IMR-90 (cell line): Measurements from ENCODE around the gene CCDC117. TPM values are rescaled to one million over a fixed set of nuclear protein-coding genes. Genes with fewer than 3 reads are reported as not detected.

Source experiments
- ATAC-seq: fragments of 200-7000 bp; cut with Tn5 transposase; 2 replicates; pipeline ENCODE4 v1.9.1; 2020; ENCODE audit warnings: low read depth, mild to moderate bottlenecking, moderate library complexity
- BruUV-seq: library from RNA; stranded (reverse); fragments of 400-500 nt; replicated peaks from 2 replicates; lab custom pipeline; 2021; lab: Mats Ljungman, UMichigan
- CTCF ChIA-PET: fragments of 300-600 bp; formaldehyde crosslinking; extraction: SDS; loops from one replicate; lab custom pipeline; 2021; ENCODE audit warnings: antibody characterized with exemption; lab: Yijun Ruan, JAX
- POLR2A ChIA-PET: fragments of 300-600 bp; sonication (Branson Sonifier 250); formaldehyde crosslinking; loops from one replicate; lab custom pipeline; 2022; ENCODE audit warnings: antibody characterized with exemption; ENCODE audit not compliant: unreplicated experiment; lab: Charles Lee
- DNase-seq: peaks from one replicate; pipeline ENCODE4 v3.0.0; 2013
- H2AFZ ChIP-seq: replicated peaks from 2 replicates; pipeline ENCODE3; 2013; ENCODE audit warnings: low read length, mild to moderate bottlenecking; ENCODE audit not compliant: poor library complexity
- H2AK5ac ChIP-seq: 2 replicates; pipeline ENCODE4 v1.6.1; 2013; ENCODE audit warnings: low read depth, low read length, inconsistent platforms
- H2AK9ac ChIP-seq: replicated peaks from 2 replicates; pipeline ENCODE3; 2013; ENCODE audit warnings: mild to moderate bottlenecking, low read depth, low read length, moderate library complexity; ENCODE audit not compliant: poor library complexity
- H2BK120ac ChIP-seq: 2 replicates; pipeline ENCODE4 v1.6.1; 2013; ENCODE audit warnings: low read depth, low read length, inconsistent platforms
- H2BK15ac ChIP-seq: 3 replicates; pipeline ENCODE4 v1.6.1; 2013; ENCODE audit warnings: low read depth, low read length, inconsistent platforms
- H2BK20ac ChIP-seq: 2 replicates; pipeline ENCODE4 v1.6.1; 2013; ENCODE audit warnings: low read depth, mild to moderate bottlenecking, inconsistent platforms, low read length, moderate library complexity
- H2BK5ac ChIP-seq: 2 replicates; pipeline ENCODE4 v1.6.1; 2013; ENCODE audit warnings: mild to moderate bottlenecking, low read depth, low read length, inconsistent platforms; ENCODE audit not compliant: poor library complexity, severe bottlenecking
- H3K14ac ChIP-seq: replicated peaks from 2 replicates; pipeline ENCODE4 v1.6.1; 2013; ENCODE audit warnings: low read depth, low read length, inconsistent platforms
- H3K18ac ChIP-seq: 2 replicates; pipeline ENCODE4 v1.6.1; 2013; ENCODE audit warnings: low read depth, low read length, control low read depth
- H3K23ac ChIP-seq: 2 replicates; pipeline ENCODE4 v1.6.1; 2013; ENCODE audit warnings: low read depth, low read length, inconsistent platforms
- H3K27ac ChIP-seq: 2 replicates; pipeline ENCODE4 v1.5.1; 2013; ENCODE audit warnings: mild to moderate bottlenecking, control low read depth, low read length; ENCODE audit not compliant: insufficient read depth
- H3K27me3 ChIP-seq: 2 replicates; pipeline ENCODE4 v1.6.1; 2013; ENCODE audit warnings: low read length; ENCODE audit not compliant: control insufficient read depth, insufficient read depth
- H3K36me3 ChIP-seq: 2 replicates; pipeline ENCODE4 v1.6.1; 2013; ENCODE audit warnings: low read length, mixed read lengths; ENCODE audit not compliant: control insufficient read depth, insufficient read depth
- H3K4ac ChIP-seq: 2 replicates; pipeline ENCODE4 v1.6.1; 2013; ENCODE audit warnings: low read depth, low read length, inconsistent platforms
- H3K4me1 ChIP-seq: 2 replicates; pipeline ENCODE4 v1.6.1; 2013; ENCODE audit warnings: low read length, mixed read lengths; ENCODE audit not compliant: control insufficient read depth, insufficient read depth
- H3K4me2 ChIP-seq: 2 replicates; pipeline ENCODE4 v1.6.1; 2013; ENCODE audit warnings: low read depth, mild to moderate bottlenecking, control low read depth, low read length, moderate library complexity
- H3K4me3 ChIP-seq: 2 replicates; pipeline ENCODE4 v1.5.1; 2013; ENCODE audit warnings: low read depth, mild to moderate bottlenecking, control low read depth, low read length, moderate library complexity; ENCODE audit not compliant: insufficient read depth
- H3K56ac ChIP-seq: 2 replicates; pipeline ENCODE4 v1.6.1; 2013; ENCODE audit warnings: low read length, inconsistent platforms; ENCODE audit not compliant: insufficient read depth; ENCODE audit errors: extremely low read depth
- H3K79me1 ChIP-seq, 2 experiments: 2 replicates each; pipeline ENCODE4 v1.6.1; 2013; ENCODE audit warnings: low read length in 2 of 2, inconsistent platforms in 1 of 2, low read depth in 1 of 2
- H3K9ac ChIP-seq: 2 replicates; pipeline ENCODE4 v1.6.1; 2013; ENCODE audit warnings: low read depth, low read length, control low read depth
- H3K9me1 ChIP-seq: 2 replicates; pipeline ENCODE4 v1.6.1; 2013; ENCODE audit warnings: low read length, inconsistent platforms; ENCODE audit not compliant: insufficient read depth
- H3K9me3 ChIP-seq: 2 replicates; pipeline ENCODE4 v1.6.1; 2013; ENCODE audit warnings: low read length; ENCODE audit not compliant: control insufficient read depth, insufficient read depth
- H4K20me1 ChIP-seq: 2 replicates; pipeline ENCODE4 v1.6.1; 2013; ENCODE audit warnings: low read length, inconsistent platforms; ENCODE audit not compliant: insufficient read depth
- H4K5ac ChIP-seq: 2 replicates; pipeline ENCODE4 v1.6.1; 2013; ENCODE audit warnings: mild to moderate bottlenecking, low read depth, low read length, control low read depth
- H4K8ac ChIP-seq, 2 experiments: 2 replicates each; pipeline ENCODE4 v1.6.1; 2013; ENCODE audit warnings: low read depth in 2 of 2, low read length in 2 of 2, control low read depth in 1 of 2, inconsistent platforms in 1 of 2
- H4K91ac ChIP-seq: 2 replicates; pipeline ENCODE4 v1.6.1; 2013; ENCODE audit warnings: low read depth, low read length, inconsistent platforms; ENCODE audit not compliant: insufficient read depth
- BHLHE40 ChIP-seq: fragments of 150-350 bp; IDR thresholded peaks from 2 replicates; pipeline ENCODE4 v1.6.1; 2016; ENCODE audit warnings: mild to moderate bottlenecking, low read depth, low read length
- CEBPB ChIP-seq: IDR thresholded peaks from 2 replicates; pipeline ENCODE4 v1.6.1; 2012; ENCODE audit warnings: low read depth, low read length, improper control_type of control experiment
- CHD1 ChIP-seq: IDR thresholded peaks from 2 replicates; pipeline ENCODE4 v1.6.1; 2012; ENCODE audit warnings: low read depth, low read length, improper control_type of control experiment
- CTCF ChIP-seq: conservative IDR thresholded peaks from 2 replicates; pipeline ENCODE4 v1.5.1; 2012; ENCODE audit warnings: mild to moderate bottlenecking, low read depth, low read length, improper control_type of control experiment
- ELK1 ChIP-seq: fragments of 150-350 bp; IDR thresholded peaks from 2 replicates; pipeline ENCODE4 v1.6.1; 2016; ENCODE audit warnings: low read depth, mild to moderate bottlenecking, low read length, moderate library complexity, borderline replicate concordance
- FOS ChIP-seq: fragments of 150-350 bp; IDR thresholded peaks from 2 replicates; pipeline ENCODE4 v1.6.1; 2016; ENCODE audit warnings: low read depth, low read length
- MAZ ChIP-seq: IDR thresholded peaks from 2 replicates; pipeline ENCODE4 v1.6.1; 2012; ENCODE audit warnings: low read depth, mild to moderate bottlenecking, low read length, improper control_type of control experiment, moderate library complexity, borderline replicate concordance
- MXI1 ChIP-seq: IDR thresholded peaks from 2 replicates; pipeline ENCODE4 v1.6.1; 2012; ENCODE audit warnings: low read depth, mild to moderate bottlenecking, low read length, moderate library complexity, borderline replicate concordance
- NFE2L2 ChIP-seq: fragments of 150-350 bp; IDR thresholded peaks from 2 replicates; pipeline ENCODE4 v1.6.1; 2016; ENCODE audit warnings: low read depth, mild to moderate bottlenecking, low read length
- POLR2A ChIP-seq: IDR thresholded peaks from 2 replicates; pipeline ENCODE4 v1.6.1; 2012; ENCODE audit warnings: mild to moderate bottlenecking, low read depth, low read length
- RAD21 ChIP-seq: IDR thresholded peaks from 2 replicates; pipeline ENCODE4 v1.6.1; 2012; ENCODE audit warnings: low read length, improper control_type of control experiment
- RCOR1 ChIP-seq: IDR thresholded peaks from 2 replicates; pipeline ENCODE4 v1.6.1; 2012; ENCODE audit warnings: mild to moderate bottlenecking, low read length, improper control_type of control experiment; ENCODE audit not compliant: insufficient replicate concordance
- SMC3 ChIP-seq: fragments of 150-350 bp; IDR thresholded peaks from 2 replicates; pipeline ENCODE4 v1.6.1; 2016; ENCODE audit warnings: low read depth, mild to moderate bottlenecking, antibody characterized with exemption, low read length, moderate library complexity
- dilution Hi-C: fragments of 300-500 bp; cut with HindIII; formaldehyde crosslinking; loops from one replicate; pipeline ENCODE4 v1.14.3; 2018; ENCODE audit warnings: low sequenced_read_pairs; ENCODE audit not compliant: unreplicated experiment
- in situ Hi-C: fragments of 300-500 bp; cut with MboI; formaldehyde crosslinking; loops from 3 replicates; pipeline ENCODE4 v1.14.3; 2019; ENCODE audit warnings: low sequenced_read_pairs, inconsistent platforms, mixed read lengths
- intact Hi-C: fragments of 100-400 bp; cut with micrococcal nuclease; formaldehyde crosslinking; loops from 2 replicates; pipeline ENCODE4 v1.10.0; 2022
- polyA plus RNA-seq, 3 experiments: library from polyadenylated mRNA; depleted of rRNA; stranded (reverse); fragments of >200 nt; gene quantifications; 2 replicates each; pipeline ENCODE4 v1.2.3, GENCODE V29; 2012; ENCODE audit warnings: low replicate concordance in 1 of 3
- total RNA-seq: library from RNA; depleted of rRNA; stranded (reverse); fragments of >200 nt; gene quantifications from 2 replicates; pipeline ENCODE4 v1.2.3, GENCODE V29; 2012
- TF ChIP-seq, protein P1 (sequence below): fragments of 150-350 bp; IDR thresholded peaks from 2 replicates; pipeline ENCODE4 v1.6.1; 2017; ENCODE audit warnings: mild to moderate bottlenecking, antibody characterized with exemption, low read length, low read depth

The CCDC117 gene
- total and polyA plus RNA-seq, 2 of the 4 experiments (the other 2 are of a cell fraction) = 5.9 to 7.0 TPM

DNA sequence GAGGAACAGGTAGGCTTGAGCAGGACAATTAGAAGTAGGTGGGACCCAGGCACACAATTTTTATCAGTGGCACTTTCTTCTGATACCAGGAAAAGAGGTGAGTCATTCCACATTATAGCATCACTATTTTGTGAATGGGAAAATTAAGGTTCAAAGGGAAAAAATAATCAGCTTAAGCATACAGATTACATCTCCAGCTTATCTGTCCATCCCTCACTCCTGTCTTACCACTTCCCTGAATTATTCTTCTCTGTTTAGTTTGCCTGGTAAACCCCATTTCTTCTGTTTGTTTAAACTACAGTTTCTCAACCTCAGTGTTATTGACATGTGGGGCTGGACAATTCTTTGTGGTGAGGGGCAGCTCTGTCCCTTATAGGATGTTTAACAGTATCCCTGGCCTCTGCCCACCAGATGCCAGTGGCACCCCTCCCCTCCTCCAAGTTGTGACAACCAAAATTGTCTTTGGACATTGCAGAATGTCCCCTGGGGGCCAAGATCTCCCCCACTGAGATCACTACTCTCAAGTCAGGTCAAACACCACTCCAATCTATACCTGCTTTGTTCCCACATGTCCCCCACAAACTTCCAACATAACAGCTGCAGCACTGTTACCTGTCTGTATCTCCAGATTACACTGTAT lies 36.3 kb downstream of the CCDC117 start:
- no peak for TF ChIP-seq RCOR1
- TF ChIP-seq BHLHE40 = no peak
- TF ChIP-seq NFE2L2 = no peak
- TF ChIP-seq ELK1 = no peak
- no peak for TF ChIP-seq FOS
- TF ChIP-seq MXI1 = no peak
- TF ChIP-seq CHD1 = no peak
- TF ChIP-seq CEBPB = no peak
- TF ChIP-seq, protein P1, sequence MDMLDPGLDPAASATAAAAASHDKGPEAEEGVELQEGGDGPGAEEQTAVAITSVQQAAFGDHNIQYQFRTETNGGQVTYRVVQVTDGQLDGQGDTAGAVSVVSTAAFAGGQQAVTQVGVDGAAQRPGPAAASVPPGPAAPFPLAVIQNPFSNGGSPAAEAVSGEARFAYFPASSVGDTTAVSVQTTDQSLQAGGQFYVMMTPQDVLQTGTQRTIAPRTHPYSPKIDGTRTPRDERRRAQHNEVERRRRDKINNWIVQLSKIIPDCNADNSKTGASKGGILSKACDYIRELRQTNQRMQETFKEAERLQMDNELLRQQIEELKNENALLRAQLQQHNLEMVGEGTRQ = no peak
- TF ChIP-seq CTCF = no peak
- TF ChIP-seq POLR2A = no peak
- no peak for TF ChIP-seq SMC3
- no peak for TF ChIP-seq RAD21
- no peak for TF ChIP-seq MAZ
- Histone ChIP-seq H3K27me3 (no peaks in the 10 kb centered on the region), H2BK20ac (no peak overlapping the region), H3K56ac (no peak overlapping the region), H4K5ac (no peak overlapping the region), H4K8ac (no peak overlapping the region), H2AK5ac (no peak overlapping the region), H3K4me1 (peaks cover 2% of the 10 kb centered on the region; the same call in 1 of the 2 replicates), H3K4me3 (no peak overlapping the region), H3K4me2 (no peak overlapping the region), H3K18ac (no peak overlapping the region), H2BK120ac (no peak overlapping the region), H3K79me1 (peaks cover 0 to 4% of the 10 kb centered on the region in 2 experiments; a peak in 2 of 4 replicates), H3K27ac (no peak overlapping the region), H3K9ac (no peak overlapping the region), H3K36me3 (peaks cover 2% of the 10 kb centered on the region; the same call in 1 of the 2 replicates), H3K23ac (no peak overlapping the region), H2BK15ac (no peak overlapping the region), H3K9me3 (no peaks in the 10 kb centered on the region), H2BK5ac (no peak overlapping the region), H2AK9ac (no peak overlapping the region), H4K91ac (no peak overlapping the region), H2AFZ (no peak overlapping the region), H4K20me1 (no peaks in the 10 kb centered on the region), H3K9me1 (peaks cover 3% of the 10 kb centered on the region; the same call in 1 of the 2 replicates), H3K4ac (no peak overlapping the region), H3K14ac (no peak overlapping the region)
- BruUV-seq = no TSS peak
- CTCF ChIA-PET = no interaction called here
- DNase-seq (no peak), ATAC-seq (no peak)
- dilution Hi-C loops (no loop called here), in situ Hi-C loops (no loop called here), intact Hi-C loops (no loop called here)
- POLR2A ChIA-PET = interaction anchor here (0.5 kb wide), 1 partner anchor 8 kb away, joined by 3 read pairs; the partner anchor contains the start of gene XBP1
